GM18508 (cell line): ENCODE data around the gene CNOT11.
A peak's percentile ranks its signal among the peaks of the same experiment; 100 is the strongest.
"Not testable (repeated sequence)": the region's sequence is repeated elsewhere in the genome, so short reads cannot be mapped to it uniquely, and the experiment has no call there.

Experiments used
- ATAC-seq: cut with Tn5 transposase; IDR thresholded peaks from one replicate; pipeline ENCODE4 v1.9.1; 2021; ENCODE audit warnings: moderate number of reproducible peaks; ENCODE audit not compliant: insufficient read depth, unreplicated experiment

The CNOT11 gene

GRCh38 chr2:101252408-101253012, at the start of gene CNOT11:
Gene CNOT11 (plus strand): TSS chr2:101252886. CDS start chr2:101252965, 79 bp downstream.
- peak; percentile 71 for ATAC-seq

GRCh38 chr2:101204400-101205115, 48.1 kb upstream of the CNOT11 start:
- no peak for ATAC-seq

GRCh38 chr2:101205521-101206479, 46.9 kb upstream of the CNOT11 start:
- no peak for ATAC-seq

GRCh38 chr2:101208830-101209229, 43.9 kb upstream of the CNOT11 start:
- ATAC-seq = no peak

GRCh38 chr2:101219246-101219645, 33.4 kb upstream of the CNOT11 start:
- no peak for ATAC-seq

GRCh38 chr2:101220091-101220490, 32.6 kb upstream of the CNOT11 start:
- ATAC-seq = not testable (repeated sequence)

- ATAC-seq = peak; percentile 95
These were observed 28.9 kb upstream of the CNOT11 start for GRCh38 chr2:101223814-101224231.

- ATAC-seq = no peak
These were observed 22.1 kb upstream of the CNOT11 start for GRCh38 chr2:101230541-101231001.

GRCh38 chr2:101231240-101231639, 21.4 kb upstream of the CNOT11 start:
- ATAC-seq = no peak

GRCh38 chr2:101231937-101232730, 20.6 kb upstream of the CNOT11 start:
- ATAC-seq = no peak

- no peak for ATAC-seq
These were observed 19.9 kb upstream of the CNOT11 start for GRCh38 chr2:101232770-101233169.

GRCh38 chr2:101234169-101234938, 18.3 kb upstream of the CNOT11 start:
- no peak for ATAC-seq

GRCh38 chr2:101235956-101236355, 16.7 kb upstream of the CNOT11 start:
- not testable (repeated sequence) for ATAC-seq

GRCh38 chr2:101237944-101238343, 14.7 kb upstream of the CNOT11 start:
- not testable (repeated sequence) for ATAC-seq

- no peak for ATAC-seq
These were observed 13.5 kb upstream of the CNOT11 start for GRCh38 chr2:101238930-101239759.

- not testable (repeated sequence) for ATAC-seq
These were observed 12.9 kb upstream of the CNOT11 start for GRCh38 chr2:101239760-101240118.

GRCh38 chr2:101240694-101241093, 12.0 kb upstream of the CNOT11 start:
- ATAC-seq = not testable (repeated sequence)

GRCh38 chr2:101241158-101241557, 11.5 kb upstream of the CNOT11 start:
- no peak for ATAC-seq
